PFSK-1 (cell line): ENCODE data around the gene LRMDA.

ENCODE experiments used
- FOXP2 ChIP-seq: optimal IDR thresholded peaks from 2 replicates; pipeline ENCODE3; 2011; ENCODE audit warnings: borderline replicate concordance, control low read depth, inconsistent platforms; ENCODE audit not compliant: insufficient read depth; ENCODE audit errors: extremely low read length, extremely low read depth
- POLR2AphosphoS5 ChIP-seq: IDR thresholded peaks from 2 replicates; pipeline ENCODE4 v1.6.1; 2012; ENCODE audit warnings: low read depth, mild to moderate bottlenecking, control low read depth, low read length, moderate library complexity
- REST ChIP-seq, 2 experiments: IDR thresholded peaks; 2 replicates each; pipeline versions ENCODE4 v1.6.1 to v1.8.0; 2011 to 2012; ENCODE audit warnings: low read depth in 2 of 2, low read length in 2 of 2, control low read depth in 1 of 2, inconsistent platforms in 1 of 2, mild to moderate bottlenecking in 1 of 2, moderate library complexity in 1 of 2; ENCODE audit not compliant: insufficient read depth in 1 of 2
- SIN3A ChIP-seq: IDR thresholded peaks from 2 replicates; pipeline ENCODE4 v1.6.1; 2012; ENCODE audit warnings: mild to moderate bottlenecking, low read length, moderate library complexity, borderline replicate concordance; ENCODE audit not compliant: insufficient read depth
- TAF1 ChIP-seq: IDR thresholded peaks from 2 replicates; pipeline ENCODE4 v1.6.1; 2012; ENCODE audit warnings: low read length, control low read depth, borderline replicate concordance; ENCODE audit not compliant: insufficient read depth

- TF ChIP-seq POLR2AphosphoS5 = no peak
- no peak for TF ChIP-seq REST (IDR thresholded peaks at IDR 0.05; ENCODE audit: insufficient read depth in 1 of 2, low read depth in 2 of 2, low read length in 2 of 2)
- no peak for TF ChIP-seq TAF1
- TF ChIP-seq SIN3A = no peak
- no peak for TF ChIP-seq FOXP2
These were observed 292.0 kb downstream of the LRMDA start for GRCh38 chr10:75723319-75723980.
